Inflammatory macrophage treated with lipopolysaccharide for 1 hour (primary cell): ENCODE measurements around the gene JAGN1.
A peak's percentile ranks its signal among the peaks of the same experiment; 100 is the strongest.
"Not testable (repeated sequence)": the region's sequence is repeated elsewhere in the genome, so short reads cannot be mapped to it uniquely, and the experiment has no call there.

Experiments used
- DNase-seq, 2 donors: peaks; one replicate each; pipeline ENCODE4 v3.0.0-alpha.2; 2020 to 2022

JAGN1 gene

GRCh38 chr3:9898467-9899241 is 8.2 kb downstream of the JAGN1 start:
- DNase-seq = no peak

- DNase-seq = no peak
Measured at GRCh38 chr3:9899289-9899791, 8.9 kb downstream of the JAGN1 start.

- not testable (repeated sequence) for DNase-seq
Measured at GRCh38 chr3:9900965-9901415, 10.6 kb downstream of the JAGN1 start.

- no peak for DNase-seq
Measured at GRCh38 chr3:9901967-9902366, 11.6 kb downstream of the JAGN1 start.

GRCh38 chr3:9902372-9903237 is 12.2 kb downstream of the JAGN1 start, which contains the start of gene IL17RE:
IL17RE (plus strand) TSS chr3:9902848; CDS start chr3:9902933, 85 bp downstream.
- DNase-seq = no peak

- DNase-seq = peak; percentile 37 to 51
Measured at GRCh38 chr3:9903238-9903624, 12.8 kb downstream of the JAGN1 start.

GRCh38 chr3:9903904-9904303 is 13.5 kb downstream of the JAGN1 start:
- no peak for DNase-seq

- no peak for DNase-seq
Measured at GRCh38 chr3:9906480-9906879, 16.1 kb downstream of the JAGN1 start.

- DNase-seq = no peak
Measured at GRCh38 chr3:9908286-9908685, 17.9 kb downstream of the JAGN1 start.

GRCh38 chr3:9909221-9910013 is 19.0 kb downstream of the JAGN1 start:
- no peak for DNase-seq

- no peak for DNase-seq
Measured at GRCh38 chr3:9911863-9912262, 21.5 kb downstream of the JAGN1 start.

GRCh38 chr3:9912294-9912935 is 22.0 kb downstream of the JAGN1 start:
- no peak for DNase-seq

- DNase-seq = no peak
Measured at GRCh38 chr3:9913601-9914000, 23.2 kb downstream of the JAGN1 start.

GRCh38 chr3:9914011-9914410 is 23.6 kb downstream of the JAGN1 start:
- no peak for DNase-seq

GRCh38 chr3:9914559-9915253 is 24.3 kb downstream of the JAGN1 start:
- DNase-seq = no peak

GRCh38 chr3:9915254-9916141 is 25.1 kb downstream of the JAGN1 start:
- peak; percentile 49 to 55 for DNase-seq

GRCh38 chr3:9916346-9916733 is 25.9 kb downstream of the JAGN1 start:
- DNase-seq = no peak

- peak; percentile 66 to 71 for DNase-seq
Measured at GRCh38 chr3:9916734-9917680, 26.6 kb downstream of the JAGN1 start, which contains the start of gene IL17RC. IL17RC (plus strand) TSS chr3:9917098; CDS start chr3:9917316, 218 bp downstream.

- DNase-seq = no peak
Measured at GRCh38 chr3:9917820-9918219, 27.4 kb downstream of the JAGN1 start.
